ENCODE measurements around the gene HOXA5. TPM values are rescaled to one million over a fixed set of nuclear protein-coding genes. Genes with fewer than 3 reads are reported as not detected.
A peak's percentile ranks its signal among the peaks of the same experiment; 100 is the strongest.

Gene HOXA5
- total and polyA plus RNA-seq, 8 donors = 0.24 to 1.4 (median 0.81) TPM; not detected in 1

GRCh38 chr7:27172823-27173510 lies 29.5 kb upstream of the HOXA5 start:
- TF ChIP-seq, protein P1, sequence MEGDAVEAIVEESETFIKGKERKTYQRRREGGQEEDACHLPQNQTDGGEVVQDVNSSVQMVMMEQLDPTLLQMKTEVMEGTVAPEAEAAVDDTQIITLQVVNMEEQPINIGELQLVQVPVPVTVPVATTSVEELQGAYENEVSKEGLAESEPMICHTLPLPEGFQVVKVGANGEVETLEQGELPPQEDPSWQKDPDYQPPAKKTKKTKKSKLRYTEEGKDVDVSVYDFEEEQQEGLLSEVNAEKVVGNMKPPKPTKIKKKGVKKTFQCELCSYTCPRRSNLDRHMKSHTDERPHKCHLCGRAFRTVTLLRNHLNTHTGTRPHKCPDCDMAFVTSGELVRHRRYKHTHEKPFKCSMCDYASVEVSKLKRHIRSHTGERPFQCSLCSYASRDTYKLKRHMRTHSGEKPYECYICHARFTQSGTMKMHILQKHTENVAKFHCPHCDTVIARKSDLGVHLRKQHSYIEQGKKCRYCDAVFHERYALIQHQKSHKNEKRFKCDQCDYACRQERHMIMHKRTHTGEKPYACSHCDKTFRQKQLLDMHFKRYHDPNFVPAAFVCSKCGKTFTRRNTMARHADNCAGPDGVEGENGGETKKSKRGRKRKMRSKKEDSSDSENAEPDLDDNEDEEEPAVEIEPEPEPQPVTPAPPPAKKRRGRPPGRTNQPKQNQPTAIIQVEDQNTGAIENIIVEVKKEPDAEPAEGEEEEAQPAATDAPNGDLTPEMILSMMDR (IDR thresholded peaks at IDR 0.05) = no peak
- Histone ChIP-seq H3K27ac (no peak overlapping the region), H3K27me3 (peaks cover 16 to 88% (median 32%) of the 10 kb centered on the region in 4 donors), H3K9me3 (no peaks in the 10 kb centered on the region), H3K4me3 (peak overlapping the region in 3 of 4 donors; percentile 24 to 48 (median 28)), H3K4me1 (peaks cover 0 to 7% (median 0%) of the 10 kb centered on the region in 3 donors), H3K36me3 (no peaks in the 10 kb centered on the region)
- 4% methylated on average over 50 to 58 of the region's 58 CpGs for WGBS, 2 donors
- ATAC-seq (peak in 3 of 4 donors; percentile 20 to 38 (median 22)), FAIRE-seq (no peak), DNase-seq (peak in 3 of 6 donors; percentile 17 to 72 (median 62))
- intact Hi-C loops (cut with DNase I) = no loop called here

GRCh38 chr7:27172315-27172774 lies 28.9 kb upstream of the HOXA5 start:
- no peak overlapping the region for H3K27ac ChIP-seq
- H3K4me1 ChIP-seq = peaks cover 0 to 7% (median 0%) of the 10 kb centered on the region in 3 donors
- H3K9me3 ChIP-seq = no peaks in the 10 kb centered on the region
- no peak overlapping the region for H3K4me3 ChIP-seq
- no peak for ATAC-seq
- intact Hi-C loops (cut with DNase I) = no loop called here
- no peak for FAIRE-seq
- no peaks in the 10 kb centered on the region for H3K36me3 ChIP-seq
- peaks cover 13 to 88% (median 34%) of the 10 kb centered on the region in 4 donors for H3K27me3 ChIP-seq
- WGBS, 2 donors = 10 to 11% methylated on average over 10 of the region's 10 CpGs
- peak in 3 of 6 donors; percentile 4 to 37 (median 37) for DNase-seq
- TF ChIP-seq, protein P1 (IDR thresholded peaks at IDR 0.05) = no peak

DNA sequence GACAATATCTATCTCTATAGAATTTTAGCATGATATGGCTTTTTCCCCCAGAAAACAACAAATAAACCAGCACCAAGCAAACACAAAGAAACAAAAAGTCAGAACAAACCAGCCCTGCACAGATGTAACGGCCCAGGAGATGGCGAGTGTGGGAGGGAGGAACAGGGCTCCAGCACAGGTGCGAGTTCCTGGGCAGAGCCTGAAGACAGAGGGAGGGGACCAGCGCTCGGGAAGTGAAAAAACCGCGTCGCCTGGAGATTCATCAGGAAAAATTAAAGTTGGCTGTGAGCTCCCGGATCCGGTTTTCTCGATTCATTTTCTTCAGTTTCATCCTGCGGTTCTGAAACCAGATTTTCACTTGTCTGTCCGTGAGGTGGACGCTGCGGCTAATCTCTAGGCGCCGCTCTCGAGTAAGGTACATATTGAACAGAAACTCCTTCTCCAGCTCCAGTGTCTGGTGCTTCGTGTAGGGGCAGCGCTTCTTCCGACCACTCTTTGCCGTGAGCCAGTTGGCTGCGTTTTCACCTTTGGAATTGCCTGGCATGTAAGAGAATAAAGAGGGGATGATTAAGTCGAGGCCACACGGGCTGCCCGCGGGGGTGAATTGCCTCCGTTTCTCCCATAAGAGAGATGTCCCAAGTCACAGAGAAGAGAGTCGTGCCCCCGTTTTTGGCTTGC lies 28.3 kb upstream of the HOXA5 start:
- Histone ChIP-seq H3K9me3 (no peaks in the 10 kb centered on the region), H3K27me3 (peaks cover 13 to 89% (median 36%) of the 10 kb centered on the region in 4 donors), H3K4me1 (peaks cover 0 to 7% (median 0%) of the 10 kb centered on the region in 3 donors), H3K36me3 (no peaks in the 10 kb centered on the region), H3K4me3 (no peak overlapping the region), H3K27ac (no peak overlapping the region)
- intact Hi-C loops (cut with DNase I) = no loop called here
- DNase-seq = peak in 2 of 6 donors; percentile 4 to 45
- FAIRE-seq = no peak
- TF ChIP-seq, protein P1 (IDR thresholded peaks at IDR 0.05) = no peak
- ATAC-seq = no peak
- WGBS, 2 donors = 8 to 10% methylated on average over 30 of the region's 30 CpGs

DNA sequence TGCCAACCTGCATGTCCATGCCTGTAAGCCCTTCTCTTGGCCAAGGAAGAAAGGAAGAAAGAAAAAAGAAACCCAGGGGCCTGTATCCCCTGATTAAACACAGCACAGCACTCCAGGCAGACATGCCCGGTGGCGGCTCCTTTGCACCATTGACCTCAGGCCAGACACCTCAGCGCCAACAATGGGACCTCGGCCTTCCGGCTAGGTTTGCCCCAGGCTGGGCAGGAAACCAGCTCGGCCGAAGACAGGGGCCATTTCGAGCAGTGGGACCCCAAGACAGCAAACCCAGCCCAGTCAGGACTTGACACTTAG lies 27.8 kb upstream of the HOXA5 start:
- peak in 3 of 6 donors; percentile 4 to 38 (median 17) for DNase-seq
- no peaks in the 10 kb centered on the region for H3K36me3 ChIP-seq
- H3K9me3 ChIP-seq = no peaks in the 10 kb centered on the region
- 9 to 11% methylated on average over 8 of the region's 8 CpGs for WGBS, 2 donors
- no peak for ATAC-seq
- intact Hi-C loops (cut with DNase I) = no loop called here
- no peak overlapping the region for H3K4me3 ChIP-seq
- TF ChIP-seq, protein P1 (IDR thresholded peaks at IDR 0.05) = no peak
- H3K27me3 ChIP-seq = peaks cover 17 to 89% (median 39%) of the 10 kb centered on the region in 4 donors
- H3K4me1 ChIP-seq = peaks cover 0 to 7% (median 0%) of the 10 kb centered on the region in 3 donors
- FAIRE-seq = no peak
- H3K27ac ChIP-seq = no peak overlapping the region
